SU-DHL-6 (cell line): ENCODE results near the gene CASP9.
"Not testable (repeated sequence)": the region's sequence is repeated elsewhere in the genome, so short reads cannot be mapped to it uniquely, and the experiment has no call there.

ENCODE experiments used
- H2AFZ ChIP-seq: fragments of 200-600 bp; sonication (generic); 2 replicates; pipeline ENCODE4 v1.6.1; 2014; ENCODE audit warnings: low read depth, mild to moderate bottlenecking, moderate library complexity, mixed read lengths, antibody characterized with exemption, low read length; ENCODE audit not compliant: severe bottlenecking
- H3F3A ChIP-seq: fragments of 200-600 bp; shearing (Covaris generic); 2 replicates; pipeline ENCODE4 v1.6.0; 2016; ENCODE audit warnings: antibody characterized with exemption, mild to moderate bottlenecking; ENCODE audit not compliant: insufficient read depth
- H3K27ac ChIP-seq: fragments of 200-600 bp; sonication (generic); 2 replicates; pipeline ENCODE4 v1.5.1; 2016; ENCODE audit warnings: low read depth, mild to moderate bottlenecking, low read length, moderate library complexity, mixed read lengths
- H3K27me3 ChIP-seq: fragments of 200-600 bp; sonication (generic), shearing (Covaris generic); 2 replicates; pipeline ENCODE4 v1.6.0; 2014; ENCODE audit warnings: mild to moderate bottlenecking, low read length
- H3K36me3 ChIP-seq: fragments of 200-600 bp; sonication (generic); 2 replicates; pipeline ENCODE4 v1.6.1; 2014; ENCODE audit warnings: mild to moderate bottlenecking, low read length, mixed read lengths
- H3K4me2 ChIP-seq: fragments of 300-600, 200-600 bp; shearing (Covaris generic), sonication (generic); 2 replicates; pipeline ENCODE4 v1.6.0; 2014; ENCODE audit warnings: low read length, low read depth, mild to moderate bottlenecking; ENCODE audit not compliant: poor library complexity, severe bottlenecking
- H3K4me3 ChIP-seq: fragments of 200-600 bp; sonication (generic); 2 replicates; pipeline ENCODE4 v1.5.1; 2014; ENCODE audit warnings: antibody characterized with exemption, low read length, mild to moderate bottlenecking, mixed read lengths; ENCODE audit not compliant: insufficient read depth, poor library complexity, severe bottlenecking
- H3K79me2 ChIP-seq: fragments of 200-600 bp; sonication (generic); 2 replicates; pipeline ENCODE4 v1.6.1; 2014; ENCODE audit warnings: mild to moderate bottlenecking, low read length, moderate library complexity; ENCODE audit not compliant: insufficient read depth
- H3K9ac ChIP-seq: fragments of 200-600 bp; sonication (generic); 2 replicates; pipeline ENCODE4 v1.7.0; 2014; ENCODE audit warnings: mild to moderate bottlenecking, low read length
- H3K9me2 ChIP-seq: fragments of 200-600 bp; sonication (generic); replicated peaks from 2 replicates; pipeline ENCODE4 v1.6.1; 2014; ENCODE audit warnings: low read length; ENCODE audit not compliant: insufficient read depth
- H3K9me3 ChIP-seq: fragments of 200-600 bp; sonication (generic); 2 replicates; pipeline ENCODE4 v1.6.1; 2014; ENCODE audit warnings: low read length, mixed read lengths; ENCODE audit not compliant: insufficient read depth
- H4K20me1 ChIP-seq: fragments of 200-600 bp; sonication (generic); 2 replicates; pipeline ENCODE4 v1.6.1; 2014; ENCODE audit warnings: low read depth, mild to moderate bottlenecking, antibody characterized with exemption, low read length, moderate library complexity, mixed read lengths
- CTCF ChIP-seq: fragments of 200-600 bp; sonication (generic); IDR thresholded peaks from one replicate; pipeline ENCODE4 v1.5.1; 2017; ENCODE audit warnings: antibody characterized with exemption, mild to moderate bottlenecking, low read length, moderate library complexity; ENCODE audit not compliant: insufficient read depth, poor library complexity, severe bottlenecking
- EZH2phosphoT487 ChIP-seq: fragments of 200-600 bp; sonication (generic), shearing (Covaris generic); conservative IDR thresholded peaks from 2 replicates; pipeline ENCODE4 v1.6.1; 2018; ENCODE audit warnings: mild to moderate bottlenecking, antibody characterized with exemption, low read length, moderate library complexity, mixed read lengths

The CASP9 gene

GRCh38 chr1:15519625-15520024, 4.4 kb downstream of the CASP9 start:
- no peak overlapping the region for H3K4me3 ChIP-seq
- H3K79me2 ChIP-seq = no peaks in the 10 kb centered on the region; the same call in 1 of the 2 replicates
- no peak overlapping the region for H3K27ac ChIP-seq
- H2AFZ ChIP-seq = no peak overlapping the region
- H3K4me2 ChIP-seq = no peak overlapping the region
- no peaks in the 10 kb centered on the region for H3K9me3 ChIP-seq
- TF ChIP-seq CTCF = no peak
- TF ChIP-seq EZH2phosphoT487 = no peak
- H4K20me1 ChIP-seq = no peaks in the 10 kb centered on the region
- 0 out of 2 replicates have a peak, but pooled peaks cover 2% of the 10 kb centered on the region for H3F3A ChIP-seq
- no peaks in the 10 kb centered on the region for H3K9me2 ChIP-seq
- H3K27me3 ChIP-seq = no peaks in the 10 kb centered on the region
- no peak overlapping the region for H3K9ac ChIP-seq
- no peaks in the 10 kb centered on the region for H3K36me3 ChIP-seq

- H2AFZ ChIP-seq = no peak overlapping the region
- no peaks in the 10 kb centered on the region for H3K36me3 ChIP-seq
- no peak overlapping the region for H3K9ac ChIP-seq
- no peaks in the 10 kb centered on the region for H3K9me3 ChIP-seq
- no peak overlapping the region for H3K4me2 ChIP-seq
- no peak overlapping the region for H3K4me3 ChIP-seq
- no peaks in the 10 kb centered on the region for H3K27me3 ChIP-seq
- no peak for TF ChIP-seq EZH2phosphoT487
- no peak for TF ChIP-seq CTCF
- H4K20me1 ChIP-seq = no peaks in the 10 kb centered on the region
- no peaks in the 10 kb centered on the region for H3K79me2 ChIP-seq
- H3K9me2 ChIP-seq = no peaks in the 10 kb centered on the region
- H3F3A ChIP-seq = no peaks in the 10 kb centered on the region
- H3K27ac ChIP-seq = no peak overlapping the region
Measured at GRCh38 chr1:15515022-15515663, 8.9 kb downstream of the CASP9 start.

- not testable (repeated sequence) for H2AFZ ChIP-seq, H3F3A ChIP-seq, H3K4me2 ChIP-seq, H4K20me1 ChIP-seq, H3K27me3 ChIP-seq, H3K79me2 ChIP-seq, H3K4me3 ChIP-seq, H3K9me3 ChIP-seq, H3K27ac ChIP-seq, H3K36me3 ChIP-seq, H3K9me2 ChIP-seq, H3K9ac ChIP-seq
Measured at GRCh38 chr1:15514557-15514956, 9.5 kb downstream of the CASP9 start.

GRCh38 chr1:15513919-15514318, 10.1 kb downstream of the CASP9 start:
- no peak overlapping the region for H3K4me2 ChIP-seq
- no peaks in the 10 kb centered on the region for H3K9me3 ChIP-seq
- H3K79me2 ChIP-seq = no peaks in the 10 kb centered on the region
- H3K9ac ChIP-seq = no peak overlapping the region
- H2AFZ ChIP-seq = no peak overlapping the region
- no peaks in the 10 kb centered on the region for H3K9me2 ChIP-seq
- no peaks in the 10 kb centered on the region for H4K20me1 ChIP-seq
- no peak overlapping the region for H3K27ac ChIP-seq
- H3K27me3 ChIP-seq = no peaks in the 10 kb centered on the region
- no peak overlapping the region for H3K4me3 ChIP-seq
- no peaks in the 10 kb centered on the region for H3K36me3 ChIP-seq
- H3F3A ChIP-seq = no peaks in the 10 kb centered on the region
- TF ChIP-seq CTCF (no peak), EZH2phosphoT487 (no peak)
